Measurements from ENCODE around the gene UBE2J2. TPM values are rescaled to one million over a fixed set of nuclear protein-coding genes. Genes with fewer than 3 reads are reported as not detected.

Gene UBE2J2
- total RNA-seq, 1 experiment from 2014 or later, result 83.4 TPM

DNA sequence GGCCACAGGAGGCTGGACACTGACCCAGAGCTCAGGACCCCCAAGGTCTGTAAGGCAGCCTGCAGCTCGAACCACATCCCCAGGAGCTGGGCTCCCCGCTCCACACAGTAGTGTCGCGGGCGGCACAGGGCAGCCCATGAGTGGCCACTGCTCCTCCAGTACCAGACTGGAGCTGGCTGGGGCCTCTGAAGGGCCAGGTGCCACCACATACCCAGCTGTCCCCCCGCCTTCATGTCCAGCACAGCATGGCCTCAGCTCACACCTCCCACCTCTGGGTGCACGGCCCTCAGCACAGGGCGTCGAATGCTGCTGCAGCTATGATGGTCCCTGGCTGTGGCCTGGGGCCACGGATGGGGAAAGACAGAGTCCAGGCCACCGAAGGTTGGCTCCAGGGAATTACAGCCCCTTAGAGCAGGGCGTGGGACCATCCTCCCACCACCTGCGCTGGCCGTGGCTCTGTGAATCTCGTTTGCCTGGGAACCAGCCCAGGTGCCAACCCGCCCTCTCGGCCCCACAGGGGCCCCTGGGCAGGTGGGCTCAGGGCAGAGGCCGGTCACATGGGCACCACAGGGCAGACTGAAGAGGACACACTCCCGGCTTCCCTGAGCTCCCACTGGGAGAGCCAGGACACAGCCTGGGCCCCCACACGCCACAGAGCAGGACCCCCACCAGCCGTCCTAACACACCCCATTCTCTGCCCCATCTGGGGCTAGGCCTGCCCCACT, 57.6 kb downstream of the UBE2J2 start:
- no peak overlapping the region for H4K8ac ChIP-seq (replicated peaks; ENCODE audit: insufficient read length, low read depth, low read length)
- H4K20me1 ChIP-seq (ENCODE audit: control insufficient read depth, insufficient read depth, insufficient read length), result no peaks in the 10 kb centered on the region
- no peak overlapping the region for H2AK5ac ChIP-seq (ENCODE audit: insufficient read length, low read length)
- H3K79me1 ChIP-seq (ENCODE audit: insufficient read depth, low read depth, low read length, poor library complexity, severe bottlenecking), result no peaks in the 10 kb centered on the region
- H3K18ac ChIP-seq (ENCODE audit: insufficient read length, low read depth, low read length), result no peak overlapping the region
- H2BK15ac ChIP-seq (ENCODE audit: low read depth, low read length), result no peak overlapping the region
- H4K5ac ChIP-seq (ENCODE audit: insufficient read length, low read depth, low read length), result no peak overlapping the region
- H3K4me1 Mint-ChIP-seq, result peaks cover 0 to 4% of the 10 kb centered on the region in 2 experiments; a peak in 1 of 4 replicates
- no peak overlapping the region for H2BK5ac ChIP-seq (ENCODE audit: insufficient read length, low read length)
- no peak for DNase-seq
- H3K4me3 Mint-ChIP-seq, result no peak overlapping the region
- no peaks in the 10 kb centered on the region for H3K9me3 ChIP-seq (ENCODE audit: control insufficient read depth, low read depth, low read length)
- no peak overlapping the region for H3K27ac ChIP-seq (ENCODE audit: insufficient read length, low read depth, low read length)
- WGBS (ENCODE audit: extremely low coverage, insufficient read length, low lambda C conversion rate), result no CpG with 5 or more reads among the region's 21 CpGs
- no peak overlapping the region for H3K4me2 ChIP-seq (ENCODE audit: insufficient read depth, insufficient read length, low read length)
- H2BK20ac ChIP-seq (ENCODE audit: low read depth, low read length, poor library complexity, severe bottlenecking), result no peak overlapping the region
- no peak overlapping the region for H3K14ac ChIP-seq (ENCODE audit: insufficient read depth, low read length)
- no peak overlapping the region for H3K27ac Mint-ChIP-seq
- H3K79me2 ChIP-seq (ENCODE audit: insufficient read depth, low read length), result no peaks in the 10 kb centered on the region
- no peak overlapping the region for H3K56ac ChIP-seq (ENCODE audit: insufficient read length, low read depth, low read length)
- no peak overlapping the region for H4K91ac ChIP-seq (ENCODE audit: insufficient read length, low read depth, low read length)
- H3K27me3 ChIP-seq (ENCODE audit: insufficient read depth, low read length), result no peaks in the 10 kb centered on the region
- peaks cover 10 to 28% (median 22%) of the 10 kb centered on the region in 3 experiments; a peak in 6 of 7 replicates for H3K36me3 Mint-ChIP-seq (ENCODE audit: insufficient read depth in 1 of 3, low read depth in 3 of 3)
- H2AFZ ChIP-seq (ENCODE audit: low read length), result no peak overlapping the region
- no peak overlapping the region for H3K4ac ChIP-seq (ENCODE audit: low read depth, low read length)
- no peak for TF ChIP-seq CTCF (conservative IDR thresholded peaks at IDR 0.05)
- no peaks in the 10 kb centered on the region for H3K4me1 ChIP-seq (ENCODE audit: insufficient read depth, low read length)
- H3T11ph ChIP-seq (ENCODE audit: low read length), result no peak overlapping the region
- H3K23ac ChIP-seq (ENCODE audit: insufficient read length, low read depth, low read length), result no peak overlapping the region
- no peaks in the 10 kb centered on the region for H3K23me2 ChIP-seq (ENCODE audit: insufficient read length, low read depth, low read length, poor library complexity, severe bottlenecking)
- no peak overlapping the region for H3K9ac ChIP-seq (ENCODE audit: extremely low read depth, insufficient read length, low read length)
- no peak overlapping the region for H2BK12ac ChIP-seq (ENCODE audit: insufficient read length, low read depth, low read length)
- no peak overlapping the region for H2BK120ac ChIP-seq (ENCODE audit: low read depth, low read length, poor library complexity, severe bottlenecking)
- H3K9me3 Mint-ChIP-seq, result no peaks in the 10 kb centered on the region; a peak in 1 of 5 replicates
- no peaks in the 10 kb centered on the region; the same call in 1 of the 2 replicates for H3K27me3 Mint-ChIP-seq (ENCODE audit: low read depth)

All from H9 (cell line).